WI38 (cell line): Measurements from ENCODE around the gene AGAP1.
A peak's percentile ranks its signal among the peaks of the same experiment; 100 is the strongest.

Experiments
- H3K4me3 ChIP-seq: 2 replicates; pipeline ENCODE4 v1.5.1; 2011; ENCODE audit warnings: low read depth, mild to moderate bottlenecking, control low read depth, low read length
- CTCF ChIP-seq: IDR thresholded peaks from 2 replicates; pipeline ENCODE4 v1.5.1; 2012; ENCODE audit warnings: low read depth, mild to moderate bottlenecking, control low read depth, low read length

AGAP1 gene

DNA sequence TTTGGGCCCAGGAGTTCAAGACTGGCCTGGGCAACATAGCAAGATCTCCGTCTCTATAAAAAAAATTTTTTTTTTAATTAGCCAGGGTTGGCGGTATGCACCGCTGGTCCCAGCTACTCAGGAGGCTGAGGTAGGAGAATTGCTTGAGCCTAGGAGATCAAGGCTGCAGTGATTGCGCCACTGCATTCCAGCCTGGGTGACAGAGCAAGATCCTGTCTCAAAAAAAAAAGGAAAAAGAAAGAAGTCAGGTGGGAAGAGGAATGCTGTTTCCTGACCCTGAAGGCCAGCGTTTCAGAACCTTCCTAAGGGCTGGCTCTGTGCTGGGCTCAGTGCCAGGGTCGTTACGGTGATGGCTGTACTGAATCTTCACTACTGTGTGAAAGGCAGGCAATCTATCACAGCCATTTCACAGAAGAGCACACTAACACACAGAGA, 35.0 kb upstream of the AGAP1 start:
- TF ChIP-seq CTCF: no peak
- H3K4me3 ChIP-seq: no peak overlapping the region

- TF ChIP-seq CTCF: no peak
Measured at GRCh38 chr2:235460548-235461047, 33.2 kb upstream of the AGAP1 start.

GRCh38 chr2:235461763-235462414, 32.0 kb upstream of the AGAP1 start:
- no peak for TF ChIP-seq CTCF
- no peak overlapping the region for H3K4me3 ChIP-seq

More at GRCh38 chr2:235460548-235461047, 33.2 kb upstream of the AGAP1 start:
- H3K4me3 ChIP-seq: no peak overlapping the region

- H3K4me3 ChIP-seq: no peak overlapping the region
- no peak for TF ChIP-seq CTCF
Measured at GRCh38 chr2:235462415-235462790, 31.4 kb upstream of the AGAP1 start.

GRCh38 chr2:235463893-235464292, 29.9 kb upstream of the AGAP1 start:
- no peak for TF ChIP-seq CTCF

DNA sequence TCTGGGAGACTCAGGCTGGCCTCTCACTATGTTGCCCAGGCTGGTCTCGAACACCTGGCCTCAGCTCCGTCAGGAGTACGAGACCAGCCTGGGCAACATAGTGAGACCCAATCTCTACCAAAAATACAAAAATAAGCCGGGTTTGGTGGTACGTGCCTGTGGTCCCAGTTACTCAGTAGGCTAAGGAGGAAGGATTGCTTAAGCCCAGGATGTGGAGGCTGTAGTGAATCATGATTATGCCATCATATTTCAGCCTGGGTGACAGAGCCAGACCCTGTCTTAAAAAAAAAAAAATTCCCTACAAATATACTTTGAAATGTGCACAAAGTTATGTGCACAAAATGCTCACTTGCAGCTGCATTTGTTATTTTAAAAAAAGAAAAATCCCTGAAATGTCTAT, 26.3 kb upstream of the AGAP1 start:
- no peak for TF ChIP-seq CTCF
- no peak overlapping the region for H3K4me3 ChIP-seq

More at GRCh38 chr2:235463893-235464292, 29.9 kb upstream of the AGAP1 start:
- no peak overlapping the region for H3K4me3 ChIP-seq

- no peak for TF ChIP-seq CTCF
- peak overlapping the region; percentile 46 for H3K4me3 ChIP-seq
Measured at GRCh38 chr2:235468978-235469655, 24.7 kb upstream of the AGAP1 start.
